Activated naive CD8-positive, alpha-beta T cell treated with anti-CD3 and anti-CD28 coated beads for 36 hours (primary cell): Measurements from ENCODE around the gene COL7A1. TPM values are rescaled to one million over a fixed set of nuclear protein-coding genes. Genes with fewer than 3 reads are reported as not detected.

Experiments used
- DNase-seq: peaks from one replicate; pipeline ENCODE4 v3.0.0; 2021
- H3K27ac Mint-ChIP-seq: one replicate; pipeline ENCODE4 v1.8.0; 2022; ENCODE audit warnings: mild to moderate bottlenecking, moderate library complexity, mixed read lengths
- H3K27me3 Mint-ChIP-seq: one replicate; pipeline ENCODE4 v1.8.0; 2022; ENCODE audit warnings: mild to moderate bottlenecking, mixed read lengths
- H3K36me3 Mint-ChIP-seq: one replicate; pipeline ENCODE4 v1.8.0; 2021; ENCODE audit warnings: mild to moderate bottlenecking, mixed read lengths
- H3K4me1 Mint-ChIP-seq: one replicate; pipeline ENCODE4 v1.8.0; 2021; ENCODE audit warnings: mixed read lengths
- H3K4me3 Mint-ChIP-seq: one replicate; pipeline ENCODE4 v1.8.0; 2022; ENCODE audit warnings: mild to moderate bottlenecking, moderate library complexity, mixed read lengths
- H3K9me3 Mint-ChIP-seq: one replicate; pipeline ENCODE4 v1.8.0; 2022; ENCODE audit warnings: mixed read lengths
- total RNA-seq, 2 experiments: library from RNA; stranded (reverse); gene quantifications; one replicate each; pipeline ENCODE4 v1.2.3, GENCODE V29; 2021

COL7A1 gene
- total RNA-seq, 2 experiments from 2014 or later, result 1.4 to 1.8 TPM

DNA sequence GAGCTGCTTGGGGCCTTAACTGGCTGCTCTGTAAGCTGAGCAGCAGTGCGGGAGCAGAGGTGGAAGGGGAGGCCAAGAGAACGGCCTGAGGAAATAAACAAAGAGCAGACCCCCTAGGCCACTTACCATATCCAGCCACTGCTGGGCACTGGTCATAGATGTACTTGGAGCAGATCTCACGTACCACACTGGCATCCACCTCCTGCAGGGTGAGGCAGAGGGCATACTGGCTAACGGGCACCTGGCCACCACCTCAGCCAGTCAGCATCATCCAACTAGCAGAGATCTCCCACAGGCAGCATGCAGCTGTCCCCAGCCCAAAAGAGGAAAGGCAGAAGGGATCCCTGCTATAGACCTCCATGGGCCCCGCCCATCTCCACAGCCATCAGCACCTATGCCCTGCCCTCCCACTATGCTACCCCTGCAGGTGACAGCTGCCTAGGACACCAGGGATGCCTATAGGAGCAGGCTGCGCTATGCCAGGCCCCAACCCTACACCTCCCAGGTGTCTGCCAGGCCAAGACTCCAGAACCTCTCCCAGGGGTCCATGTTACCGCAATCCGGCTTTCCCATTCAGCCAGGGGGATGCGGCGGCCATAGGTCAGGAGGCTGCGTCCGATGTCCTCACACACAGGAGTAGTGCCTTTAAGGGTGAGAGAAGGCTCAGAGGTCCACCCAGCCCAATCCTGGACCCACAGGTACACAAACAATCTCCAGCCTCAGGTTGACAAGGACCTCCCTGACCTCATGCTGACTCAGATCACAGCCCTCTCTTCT, 4.6 kb upstream of the COL7A1 start:
- Mint-ChIP-seq H3K27ac (no peak overlapping the region), H3K9me3 (no peaks in the 10 kb centered on the region), H3K36me3 (peaks cover 5% of the 10 kb centered on the region), H3K4me3 (no peak overlapping the region), H3K4me1 (peaks cover 3% of the 10 kb centered on the region), H3K27me3 (peaks cover 14% of the 10 kb centered on the region)
- no peak for DNase-seq

DNA sequence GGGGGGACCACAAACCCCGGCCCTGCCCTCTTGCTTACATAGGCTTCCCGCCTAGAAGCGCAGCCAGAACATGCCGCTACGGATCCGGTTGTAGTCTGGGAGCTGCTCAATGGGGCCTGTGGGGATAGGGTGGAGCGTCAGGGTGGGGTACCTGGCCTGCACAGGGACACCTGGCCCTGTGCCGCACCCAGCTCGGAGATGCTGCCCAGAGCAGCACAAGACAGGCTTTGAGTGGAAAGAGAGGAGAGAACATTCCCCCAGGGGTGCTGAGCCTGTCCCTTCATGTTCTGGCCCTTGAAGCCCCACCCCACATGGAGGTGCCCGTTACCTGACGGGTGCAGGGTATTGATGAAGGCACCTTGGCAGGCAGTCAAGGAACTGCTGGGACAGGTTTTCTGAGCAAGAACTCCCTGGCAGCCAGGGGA, 4.0 kb upstream of the COL7A1 start:
- Mint-ChIP-seq H3K36me3 (peaks cover 3% of the 10 kb centered on the region), H3K27ac (no peak overlapping the region), H3K4me3 (no peak overlapping the region), H3K27me3 (peaks cover 20% of the 10 kb centered on the region), H3K9me3 (no peaks in the 10 kb centered on the region), H3K4me1 (peaks cover 5% of the 10 kb centered on the region)
- no peak for DNase-seq

DNA sequence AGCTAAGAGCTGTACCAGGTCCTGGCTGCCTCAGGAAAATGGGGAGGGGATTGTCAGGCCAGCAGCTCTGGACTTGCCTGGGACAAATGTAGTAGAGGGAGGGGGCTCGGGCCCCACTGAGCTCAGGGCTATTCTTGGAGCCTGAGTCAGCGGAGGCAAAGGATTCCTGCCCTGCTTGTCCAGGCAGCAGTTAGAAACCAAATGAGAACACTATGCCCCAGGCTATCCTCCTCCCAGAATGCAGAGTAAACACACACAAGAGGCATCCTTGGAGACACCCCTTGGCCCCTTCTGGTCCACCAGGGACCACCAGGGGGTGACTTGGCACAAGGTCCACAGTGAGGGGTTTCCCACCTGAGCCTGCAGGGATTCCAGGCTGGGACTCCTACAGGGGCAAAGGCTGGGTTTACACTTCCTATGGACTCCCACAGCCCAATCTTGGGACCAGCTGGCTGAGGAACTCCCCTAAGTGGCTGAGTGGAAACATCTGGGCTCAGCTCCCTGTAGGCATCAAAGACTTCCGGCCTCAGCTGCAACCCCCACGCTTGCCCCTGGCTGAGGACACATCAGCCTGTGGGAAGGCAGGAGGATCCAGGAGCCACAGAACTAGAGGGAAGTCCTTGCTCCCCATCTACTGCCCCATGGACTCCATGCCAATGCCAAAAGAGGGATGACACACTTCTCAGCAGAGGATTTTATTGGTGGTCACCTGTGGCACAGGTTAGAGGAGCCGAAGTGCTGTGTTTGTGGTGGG, 3.4 kb upstream of the COL7A1 start:
- DNase-seq, result no peak
- peaks cover 24% of the 10 kb centered on the region for H3K27me3 Mint-ChIP-seq
- H3K27ac Mint-ChIP-seq, result no peak overlapping the region
- no peaks in the 10 kb centered on the region for H3K9me3 Mint-ChIP-seq
- H3K36me3 Mint-ChIP-seq, result peaks cover 3% of the 10 kb centered on the region
- peaks cover 5% of the 10 kb centered on the region for H3K4me1 Mint-ChIP-seq
- no peak overlapping the region for H3K4me3 Mint-ChIP-seq

DNA sequence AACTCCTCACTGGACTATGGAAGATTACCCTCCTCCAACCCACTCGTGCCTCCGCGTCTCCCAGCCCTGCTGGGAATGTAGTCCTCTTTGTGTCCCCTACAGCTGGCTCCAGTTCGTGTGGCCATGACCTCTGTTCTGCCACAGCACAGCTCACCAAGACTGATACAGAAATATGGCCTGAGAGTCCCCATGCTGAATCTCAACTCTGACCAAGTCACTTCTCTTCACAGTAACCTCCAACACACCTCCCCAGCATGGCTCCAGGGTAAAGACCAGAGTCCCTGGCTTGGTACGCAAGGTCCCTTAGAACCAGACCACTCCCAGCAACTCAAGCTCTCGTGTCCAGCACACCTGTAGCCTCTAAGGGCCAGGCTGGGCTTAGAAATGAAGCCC, 2.3 kb upstream of the COL7A1 start:
- Mint-ChIP-seq H3K27me3 (peaks cover 33% of the 10 kb centered on the region), H3K27ac (no peak overlapping the region), H3K4me3 (no peak overlapping the region), H3K9me3 (no peaks in the 10 kb centered on the region), H3K4me1 (peaks cover 5% of the 10 kb centered on the region), H3K36me3 (peaks cover 2% of the 10 kb centered on the region)
- DNase-seq, result no peak

DNA sequence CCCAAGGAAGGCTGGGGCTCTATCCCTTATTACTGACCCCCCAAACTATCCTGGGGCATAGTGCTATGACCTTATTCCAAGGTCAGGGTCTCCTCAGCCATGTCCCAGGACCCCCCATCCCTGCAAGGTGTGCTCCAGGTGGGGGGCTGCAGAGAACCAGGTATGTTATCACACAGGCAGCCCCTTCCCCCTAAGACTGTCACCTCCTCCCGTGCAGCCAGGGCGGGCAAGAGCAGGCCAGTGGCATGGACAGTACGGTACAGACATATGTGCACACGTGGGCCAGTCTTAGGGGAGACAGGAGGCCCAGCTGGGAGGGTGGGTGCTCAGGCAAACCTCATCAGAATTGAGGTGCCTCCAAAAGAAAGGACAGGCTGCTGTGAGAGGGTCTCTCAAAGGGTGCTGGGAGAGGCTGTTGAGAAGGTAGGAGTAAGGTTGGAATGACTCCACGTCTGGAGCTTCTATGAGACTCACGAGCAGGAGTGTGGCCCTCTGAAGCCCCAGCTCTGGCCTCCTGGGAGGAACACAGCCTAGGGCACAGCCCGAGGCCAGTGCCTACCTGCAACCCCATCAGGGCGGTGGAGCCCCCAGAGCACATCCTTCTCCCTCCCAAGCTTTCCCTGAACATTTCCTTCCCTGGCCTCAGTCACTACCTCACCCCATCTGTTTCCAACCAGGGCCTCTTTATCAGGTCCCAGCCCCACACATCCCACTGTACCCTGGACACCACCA, 1.7 kb upstream of the COL7A1 start:
- no peak for DNase-seq
- Mint-ChIP-seq H3K9me3 (no peaks in the 10 kb centered on the region), H3K4me1 (peaks cover 3% of the 10 kb centered on the region), H3K36me3 (no peaks in the 10 kb centered on the region), H3K4me3 (no peak overlapping the region), H3K27me3 (peaks cover 33% of the 10 kb centered on the region), H3K27ac (no peak overlapping the region)

DNA sequence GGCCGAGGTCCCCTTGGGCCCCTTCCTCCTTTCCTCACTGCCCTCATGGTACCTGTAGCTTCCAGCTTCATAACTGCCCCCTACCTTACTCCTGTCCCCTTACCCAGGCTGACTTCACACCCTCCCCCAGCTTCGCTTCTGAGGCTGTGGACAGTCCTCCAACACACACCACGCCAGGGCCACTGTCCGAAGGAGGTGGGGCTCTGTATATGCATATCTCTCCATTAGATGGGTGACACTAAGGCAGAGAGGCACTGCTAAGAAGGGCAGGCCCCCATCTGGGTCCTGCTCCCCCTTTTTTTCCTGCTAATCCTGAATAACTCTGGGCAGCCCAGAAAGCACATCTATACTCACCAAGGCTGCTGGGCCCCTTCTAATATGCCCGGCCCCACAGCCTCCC, 1.0 kb upstream of the COL7A1 start:
- Mint-ChIP-seq H3K4me1 (peaks cover 3% of the 10 kb centered on the region), H3K9me3 (no peaks in the 10 kb centered on the region), H3K27ac (peak overlapping the region; percentile 51), H3K27me3 (peaks cover 34% of the 10 kb centered on the region), H3K4me3 (no peak overlapping the region), H3K36me3 (no peaks in the 10 kb centered on the region)
- DNase-seq, result no peak

DNA sequence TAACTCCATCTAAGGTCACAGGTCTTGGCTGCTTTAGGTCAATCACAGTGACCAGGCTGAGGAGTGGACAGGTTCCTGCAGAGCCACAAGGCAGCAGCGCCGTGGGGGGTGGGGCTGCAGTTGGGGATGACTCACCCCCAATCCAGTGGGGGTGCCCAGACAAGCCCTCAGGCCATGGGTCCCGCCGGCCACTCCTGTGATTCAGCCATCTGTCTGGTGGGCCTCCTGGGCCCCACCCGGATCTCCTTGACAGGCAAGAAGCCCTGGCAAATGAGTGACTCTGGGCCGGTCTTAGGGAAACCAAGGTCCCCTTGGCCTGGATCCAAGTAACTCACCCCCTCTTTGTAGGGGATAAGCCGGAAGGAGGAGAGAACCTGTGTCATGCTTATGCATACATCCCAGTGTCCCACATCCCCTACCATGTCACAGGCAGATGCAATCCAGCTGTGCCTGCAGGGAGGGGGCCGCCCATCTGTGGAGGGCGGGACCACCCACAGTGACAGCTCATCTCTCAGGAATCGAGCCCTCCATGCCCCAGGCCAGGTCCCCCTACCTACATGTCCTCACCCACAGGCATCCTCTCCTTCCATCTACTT, 495 bp upstream of the COL7A1 start:
- Mint-ChIP-seq H3K4me3 (no peak overlapping the region), H3K9me3 (no peaks in the 10 kb centered on the region), H3K27ac (no peak overlapping the region), H3K4me1 (peaks cover 3% of the 10 kb centered on the region), H3K36me3 (no peaks in the 10 kb centered on the region), H3K27me3 (peaks cover 39% of the 10 kb centered on the region)
- no peak for DNase-seq

DNA sequence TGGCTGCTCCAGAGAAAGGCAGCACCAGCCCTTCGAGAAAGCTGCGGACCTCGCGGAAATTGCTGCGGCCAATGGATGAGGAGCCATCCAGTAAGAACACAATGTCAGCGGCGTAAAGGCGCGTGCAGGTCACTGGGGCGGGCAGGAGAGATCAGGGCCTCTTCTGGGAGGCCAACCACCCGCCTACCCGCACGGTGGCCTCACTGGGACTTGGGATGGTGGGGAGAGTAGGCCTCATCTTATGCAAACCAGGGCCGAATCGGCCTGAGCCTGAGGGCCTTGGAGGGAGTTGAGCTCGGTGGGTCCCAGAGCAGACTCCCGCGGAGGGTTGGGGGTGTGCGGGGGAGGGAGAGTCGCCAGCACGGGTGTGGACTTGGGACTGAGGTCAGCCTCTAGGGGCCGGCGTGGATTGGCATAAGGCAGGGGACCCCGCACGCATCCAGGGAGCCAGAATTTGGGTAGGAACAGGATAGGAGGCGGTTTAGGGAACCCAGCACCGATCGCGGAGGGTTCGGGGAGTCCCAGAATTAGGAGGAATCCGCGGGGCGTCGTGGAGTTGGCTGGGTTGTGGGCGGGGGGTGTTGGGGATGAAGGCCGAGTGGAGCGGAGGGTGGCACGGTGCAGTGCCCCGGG, 596 bp downstream of the COL7A1 start:
- Mint-ChIP-seq H3K9me3 (no peaks in the 10 kb centered on the region), H3K27ac (no peak overlapping the region), H3K27me3 (peaks cover 49% of the 10 kb centered on the region), H3K4me3 (no peak overlapping the region), H3K36me3 (no peaks in the 10 kb centered on the region), H3K4me1 (peaks cover 3% of the 10 kb centered on the region)
- no peak for DNase-seq

DNA sequence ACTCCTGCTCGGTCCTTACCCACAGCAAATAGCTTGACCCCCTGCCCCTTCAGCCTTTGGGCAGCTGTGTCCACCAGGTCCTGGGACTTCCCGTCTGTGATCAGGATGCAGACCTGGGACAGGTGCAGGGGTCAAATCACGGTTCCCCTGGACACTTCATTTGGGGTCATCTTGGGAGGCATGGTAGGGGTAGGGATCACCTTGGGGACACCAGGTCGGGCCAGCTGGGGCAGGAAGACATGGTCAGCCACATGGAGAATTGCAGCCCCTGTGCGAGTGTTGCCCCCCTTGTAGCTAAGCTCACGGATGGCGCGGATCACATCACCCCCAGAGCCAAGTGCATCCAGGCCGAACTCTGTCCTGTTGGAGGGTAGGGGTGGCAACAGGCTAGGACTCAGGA, 1.8 kb downstream of the COL7A1 start:
- Mint-ChIP-seq H3K9me3 (no peaks in the 10 kb centered on the region), H3K4me3 (no peak overlapping the region), H3K36me3 (no peaks in the 10 kb centered on the region), H3K27me3 (peaks cover 57% of the 10 kb centered on the region), H3K4me1 (peaks cover 3% of the 10 kb centered on the region), H3K27ac (no peak overlapping the region)
- no peak for DNase-seq

DNA sequence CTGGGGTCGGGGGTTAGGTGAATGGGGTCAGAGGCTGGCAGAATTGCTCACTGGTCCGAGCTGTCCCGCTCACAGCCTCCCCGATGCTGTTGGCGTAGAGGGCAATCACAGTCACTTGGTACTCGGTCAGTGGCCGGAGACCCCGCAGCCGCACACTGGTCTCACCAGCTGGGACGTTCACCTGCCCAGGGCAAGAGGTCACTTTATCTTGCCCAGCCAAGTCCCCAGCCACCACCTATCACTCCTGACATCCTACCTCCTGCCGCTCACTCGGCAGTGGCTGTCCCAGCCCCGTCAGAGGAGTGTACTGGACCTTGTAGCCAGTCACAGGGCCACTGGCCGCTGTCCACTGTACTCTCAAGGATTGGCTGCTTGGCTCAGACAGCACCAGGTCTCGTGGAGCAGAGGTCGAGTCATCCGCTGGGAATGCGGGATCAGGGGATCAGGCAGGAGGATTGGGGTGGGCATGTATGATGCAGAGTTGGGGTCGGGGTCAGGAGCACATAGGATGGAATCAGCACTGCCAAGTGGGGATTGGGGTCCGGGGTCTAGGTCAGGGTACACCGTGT, 2.5 kb downstream of the COL7A1 start:
- no peaks in the 10 kb centered on the region for H3K36me3 Mint-ChIP-seq
- H3K9me3 Mint-ChIP-seq, result no peaks in the 10 kb centered on the region
- no peak for DNase-seq
- peaks cover 63% of the 10 kb centered on the region for H3K27me3 Mint-ChIP-seq
- H3K27ac Mint-ChIP-seq, result no peak overlapping the region
- H3K4me3 Mint-ChIP-seq, result no peak overlapping the region
- H3K4me1 Mint-ChIP-seq, result peaks cover 3% of the 10 kb centered on the region

DNA sequence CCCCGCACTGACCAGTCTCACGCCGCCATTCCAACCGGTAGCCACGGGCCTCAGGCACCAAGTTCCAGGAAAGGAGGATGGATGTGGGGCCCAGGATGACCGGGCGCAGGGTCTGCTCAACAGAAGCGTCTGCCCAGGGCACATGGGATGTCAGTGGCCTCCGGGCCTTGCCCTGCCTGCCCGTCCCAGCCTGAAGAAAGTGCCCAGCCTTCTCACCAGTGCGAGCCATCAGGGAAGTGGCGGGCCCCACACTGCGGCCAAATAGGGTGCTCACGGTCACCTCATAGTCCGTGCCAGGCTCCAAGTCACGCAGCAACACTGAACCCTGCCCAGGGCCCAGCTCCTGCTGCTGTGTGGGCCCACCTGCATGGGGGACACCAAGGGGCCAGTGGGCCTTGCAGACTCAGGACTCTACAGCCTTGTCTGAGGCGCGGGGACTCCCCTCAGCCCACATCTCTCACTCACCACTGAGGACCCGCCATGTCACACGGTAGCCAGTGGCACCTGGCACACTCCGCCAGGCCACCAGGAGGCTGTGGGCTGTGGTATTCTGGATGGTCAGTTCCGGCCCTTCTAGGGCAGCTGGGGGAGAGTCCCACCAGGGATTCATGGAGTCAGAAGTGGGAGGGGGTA, 3.1 kb downstream of the COL7A1 start:
- no peaks in the 10 kb centered on the region for H3K9me3 Mint-ChIP-seq
- no peaks in the 10 kb centered on the region for H3K36me3 Mint-ChIP-seq
- no peak overlapping the region for H3K27ac Mint-ChIP-seq
- peaks cover 3% of the 10 kb centered on the region for H3K4me1 Mint-ChIP-seq
- DNase-seq, result no peak
- no peak overlapping the region for H3K4me3 Mint-ChIP-seq
- H3K27me3 Mint-ChIP-seq, result peaks cover 63% of the 10 kb centered on the region

DNA sequence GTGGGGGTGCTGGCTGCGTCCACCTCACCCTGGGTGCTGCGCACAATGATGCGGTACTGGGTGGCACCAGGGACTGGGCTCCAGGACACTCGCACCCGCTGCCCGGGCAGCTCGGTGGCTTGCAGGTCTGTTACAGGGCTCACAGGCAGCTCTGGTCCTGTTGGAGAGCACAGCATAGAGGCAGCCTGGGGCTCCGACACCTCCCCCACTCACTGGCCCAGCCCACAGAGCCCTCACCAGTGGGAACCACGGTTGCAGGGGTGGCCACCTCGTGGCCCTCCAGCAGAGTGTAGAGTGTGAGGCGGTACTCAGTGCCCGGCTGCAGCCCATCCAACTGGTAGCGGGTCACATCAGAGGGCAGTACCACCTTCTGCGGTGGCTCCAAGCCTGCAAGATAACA, 3.7 kb downstream of the COL7A1 start:
- DNase-seq, result no peak
- peaks cover 63% of the 10 kb centered on the region for H3K27me3 Mint-ChIP-seq
- no peak overlapping the region for H3K27ac Mint-ChIP-seq
- H3K4me3 Mint-ChIP-seq, result no peak overlapping the region
- H3K9me3 Mint-ChIP-seq, result no peaks in the 10 kb centered on the region
- no peaks in the 10 kb centered on the region for H3K36me3 Mint-ChIP-seq
- peaks cover 3% of the 10 kb centered on the region for H3K4me1 Mint-ChIP-seq

DNA sequence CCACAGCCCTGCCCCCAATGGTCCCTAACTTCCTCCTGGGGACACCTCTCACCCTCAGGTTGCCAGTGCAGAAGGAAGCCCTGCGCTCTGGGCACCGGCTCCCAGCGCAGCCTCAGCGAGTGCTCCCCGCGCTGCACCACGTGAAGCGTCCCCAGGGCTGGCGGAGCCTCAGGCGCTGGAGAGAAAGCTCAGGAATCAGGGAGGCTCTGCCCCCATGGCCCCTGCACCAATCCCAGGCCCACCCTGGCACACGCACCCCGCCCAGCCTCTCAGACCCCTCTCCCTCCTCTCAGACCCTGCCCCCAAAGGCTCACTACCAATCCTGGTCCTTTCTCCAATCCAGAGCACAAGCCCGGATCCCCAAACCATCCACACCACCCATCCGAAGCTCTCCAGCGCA, 6.9 kb downstream of the COL7A1 start:
- no peak overlapping the region for H3K27ac Mint-ChIP-seq
- no peaks in the 10 kb centered on the region for H3K36me3 Mint-ChIP-seq
- H3K4me3 Mint-ChIP-seq, result no peak overlapping the region
- no peaks in the 10 kb centered on the region for H3K9me3 Mint-ChIP-seq
- H3K27me3 Mint-ChIP-seq, result peaks cover 36% of the 10 kb centered on the region
- no peak for DNase-seq
- H3K4me1 Mint-ChIP-seq, result no peaks in the 10 kb centered on the region

DNA sequence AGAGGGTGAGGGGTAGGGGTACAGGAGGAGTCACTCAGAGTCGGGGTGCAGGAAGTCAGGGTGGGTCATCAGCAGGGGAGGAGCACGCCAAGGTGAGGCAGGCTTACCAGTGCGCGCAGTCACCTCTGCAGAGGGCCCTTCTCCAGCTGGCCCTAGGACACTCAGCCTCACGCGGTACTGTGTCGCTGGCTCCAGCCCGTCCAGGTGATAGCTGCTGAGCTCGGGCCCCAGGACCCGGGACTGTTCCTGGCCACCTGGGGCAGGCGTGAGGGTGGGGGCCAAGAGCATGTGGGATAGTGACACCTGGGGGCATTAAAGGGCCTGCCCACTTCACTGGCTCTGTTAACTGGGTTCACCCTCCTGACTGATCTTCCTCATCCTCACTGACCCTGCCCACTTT, 7.4 kb downstream of the COL7A1 start:
- Mint-ChIP-seq H3K27ac (no peak overlapping the region), H3K36me3 (no peaks in the 10 kb centered on the region), H3K27me3 (peaks cover 30% of the 10 kb centered on the region), H3K4me3 (no peak overlapping the region), H3K9me3 (no peaks in the 10 kb centered on the region), H3K4me1 (no peaks in the 10 kb centered on the region)
- DNase-seq, result no peak
